Fibroblast of mammary gland (primary cell): Measurements from ENCODE around the gene RNASE1.

Source experiments
- DNase-seq: peaks from one replicate; pipeline ENCODE4 v3.0.0-alpha.2; 2010; ENCODE audit warnings: low read depth
- H3K4me3 ChIP-seq: 2 replicates; pipeline ENCODE4 v1.5.1; 2011; ENCODE audit warnings: low read depth, mild to moderate bottlenecking, low read length, moderate library complexity; ENCODE audit not compliant: control insufficient read depth
- TF ChIP-seq, protein P1 (sequence below): conservative IDR thresholded peaks from 2 replicates; pipeline ENCODE4 v1.5.1; 2011; ENCODE audit warnings: low read depth, low read length, inconsistent platforms; ENCODE audit not compliant: control insufficient read depth, insufficient read depth

Gene RNASE1

DNA sequence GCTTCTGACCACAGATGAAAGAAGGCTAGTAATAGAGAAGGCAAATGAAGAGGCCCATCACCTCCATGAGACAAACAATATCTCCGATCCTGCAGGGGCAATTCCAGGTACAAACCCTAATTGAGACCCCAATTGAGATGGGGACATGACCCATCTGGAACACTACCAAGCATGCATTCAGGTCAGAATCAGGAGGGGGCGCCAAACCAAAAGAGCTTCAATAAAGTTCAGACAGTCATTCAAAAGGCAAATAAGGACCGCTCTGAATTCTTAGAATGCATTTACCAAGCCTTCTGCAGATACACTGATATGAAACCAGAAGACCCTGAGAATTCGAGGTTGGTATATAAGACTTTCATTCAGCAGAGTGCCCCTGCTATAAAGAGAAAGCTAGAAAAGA lies 44.7 kb downstream of the RNASE1 start:
- H3K4me3 ChIP-seq, result no peak overlapping the region
- TF ChIP-seq, protein P1, sequence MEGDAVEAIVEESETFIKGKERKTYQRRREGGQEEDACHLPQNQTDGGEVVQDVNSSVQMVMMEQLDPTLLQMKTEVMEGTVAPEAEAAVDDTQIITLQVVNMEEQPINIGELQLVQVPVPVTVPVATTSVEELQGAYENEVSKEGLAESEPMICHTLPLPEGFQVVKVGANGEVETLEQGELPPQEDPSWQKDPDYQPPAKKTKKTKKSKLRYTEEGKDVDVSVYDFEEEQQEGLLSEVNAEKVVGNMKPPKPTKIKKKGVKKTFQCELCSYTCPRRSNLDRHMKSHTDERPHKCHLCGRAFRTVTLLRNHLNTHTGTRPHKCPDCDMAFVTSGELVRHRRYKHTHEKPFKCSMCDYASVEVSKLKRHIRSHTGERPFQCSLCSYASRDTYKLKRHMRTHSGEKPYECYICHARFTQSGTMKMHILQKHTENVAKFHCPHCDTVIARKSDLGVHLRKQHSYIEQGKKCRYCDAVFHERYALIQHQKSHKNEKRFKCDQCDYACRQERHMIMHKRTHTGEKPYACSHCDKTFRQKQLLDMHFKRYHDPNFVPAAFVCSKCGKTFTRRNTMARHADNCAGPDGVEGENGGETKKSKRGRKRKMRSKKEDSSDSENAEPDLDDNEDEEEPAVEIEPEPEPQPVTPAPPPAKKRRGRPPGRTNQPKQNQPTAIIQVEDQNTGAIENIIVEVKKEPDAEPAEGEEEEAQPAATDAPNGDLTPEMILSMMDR, result no peak
- no peak for DNase-seq

DNA sequence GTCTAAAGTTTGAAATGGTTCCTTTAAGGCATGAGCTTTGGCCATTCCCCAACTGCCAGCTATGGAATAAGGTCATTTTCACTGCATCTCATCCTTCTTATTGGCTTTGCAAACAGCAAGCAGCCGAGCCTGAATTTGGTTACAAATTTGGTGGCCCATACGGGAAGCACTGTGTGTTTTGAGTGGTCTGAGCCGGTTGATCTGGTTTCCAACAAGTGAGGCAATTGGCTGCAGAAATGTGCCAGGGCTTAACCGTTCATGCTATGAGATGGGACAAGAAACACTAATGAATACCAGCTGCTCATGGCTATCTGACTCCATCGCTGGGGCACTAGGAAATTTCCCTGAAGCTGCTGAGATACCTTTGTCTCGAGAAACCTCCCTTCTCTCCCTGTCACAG lies 47.6 kb downstream of the RNASE1 start:
- no peak overlapping the region for H3K4me3 ChIP-seq
- TF ChIP-seq, protein P1, result no peak
- DNase-seq, result no peak

DNA sequence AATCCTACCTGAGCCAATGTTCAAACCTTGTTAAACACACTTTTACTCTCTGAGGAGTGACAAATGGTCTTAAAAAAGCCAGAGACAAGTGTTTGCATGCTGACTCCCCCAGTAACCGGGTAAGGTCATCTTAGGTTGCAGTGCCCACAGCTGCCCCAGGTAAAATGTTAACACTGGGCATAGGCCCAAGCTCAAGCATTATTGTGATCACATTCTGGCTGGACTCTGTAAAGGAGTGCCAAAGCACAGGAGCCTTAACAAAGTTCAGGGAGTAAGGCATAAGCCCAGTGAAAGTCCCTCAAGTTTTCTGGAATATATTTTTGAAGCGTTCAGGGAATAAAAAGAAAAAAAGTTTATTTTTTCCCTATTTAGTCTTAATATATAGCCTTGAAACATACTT lies 48.3 kb downstream of the RNASE1 start:
- DNase-seq, result no peak
- no peak overlapping the region for H3K4me3 ChIP-seq
- TF ChIP-seq, protein P1, result no peak

DNA sequence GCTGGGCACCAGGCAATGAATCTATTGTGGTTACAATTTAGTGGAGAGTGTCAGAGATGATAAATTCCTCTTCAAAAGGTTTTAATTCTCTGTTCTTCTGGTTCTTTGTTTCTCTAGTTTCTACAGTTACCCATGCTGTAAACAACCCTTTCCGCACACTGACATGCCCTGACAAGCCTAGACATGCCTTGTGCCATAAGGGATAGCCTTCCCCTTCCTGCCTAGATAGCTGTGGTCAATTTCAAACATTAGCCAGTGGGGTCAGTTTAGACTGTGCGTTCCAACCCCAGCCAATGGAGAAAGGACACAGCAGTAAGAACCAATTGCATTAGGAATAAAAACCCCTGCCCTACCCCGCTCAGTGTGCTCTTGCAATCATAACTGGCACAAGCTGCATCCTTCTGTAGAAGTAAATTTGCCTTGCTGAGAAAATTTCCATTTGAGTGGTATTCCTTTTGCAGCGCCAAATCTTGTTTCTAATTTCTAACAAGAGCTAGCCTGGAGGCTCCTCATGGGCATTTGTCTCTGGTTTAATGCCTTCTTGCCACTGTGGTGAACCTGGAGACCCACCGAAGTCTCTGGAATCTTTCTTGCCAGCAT lies 50.6 kb downstream of the RNASE1 start:
- H3K4me3 ChIP-seq, result no peak overlapping the region
- TF ChIP-seq, protein P1, result no peak
- peak; percentile 4 for DNase-seq
